IMR-90 (cell line): ENCODE results near the gene SLC37A3. TPM values are rescaled to one million over a fixed set of nuclear protein-coding genes. Genes with fewer than 3 reads are reported as not detected.

Experiments used
- ATAC-seq: fragments of 200-7000 bp; cut with Tn5 transposase; 2 replicates; pipeline ENCODE4 v1.9.1; 2020; ENCODE audit warnings: low read depth, mild to moderate bottlenecking, moderate library complexity
- BruUV-seq: library from RNA; stranded (reverse); fragments of 400-500 nt; replicated peaks from 2 replicates; lab custom pipeline; 2021; lab: Mats Ljungman, UMichigan
- CTCF ChIA-PET: fragments of 300-600 bp; formaldehyde crosslinking; extraction: SDS; loops from one replicate; lab custom pipeline; 2021; ENCODE audit warnings: antibody characterized with exemption; lab: Yijun Ruan, JAX
- POLR2A ChIA-PET: fragments of 300-600 bp; sonication (Branson Sonifier 250); formaldehyde crosslinking; loops from one replicate; lab custom pipeline; 2022; ENCODE audit warnings: antibody characterized with exemption; ENCODE audit not compliant: unreplicated experiment; lab: Charles Lee
- DNase-seq: peaks from one replicate; pipeline ENCODE4 v3.0.0; 2013
- H2AFZ ChIP-seq: replicated peaks from 2 replicates; pipeline ENCODE3; 2013; ENCODE audit warnings: low read length, mild to moderate bottlenecking; ENCODE audit not compliant: poor library complexity
- H2AK5ac ChIP-seq: 2 replicates; pipeline ENCODE4 v1.6.1; 2013; ENCODE audit warnings: low read depth, low read length, inconsistent platforms
- H2AK9ac ChIP-seq: replicated peaks from 2 replicates; pipeline ENCODE3; 2013; ENCODE audit warnings: mild to moderate bottlenecking, low read depth, low read length, moderate library complexity; ENCODE audit not compliant: poor library complexity
- H2BK120ac ChIP-seq: 2 replicates; pipeline ENCODE4 v1.6.1; 2013; ENCODE audit warnings: low read depth, low read length, inconsistent platforms
- H2BK15ac ChIP-seq: 3 replicates; pipeline ENCODE4 v1.6.1; 2013; ENCODE audit warnings: low read depth, low read length, inconsistent platforms
- H2BK20ac ChIP-seq: 2 replicates; pipeline ENCODE4 v1.6.1; 2013; ENCODE audit warnings: low read depth, mild to moderate bottlenecking, inconsistent platforms, low read length, moderate library complexity
- H2BK5ac ChIP-seq: 2 replicates; pipeline ENCODE4 v1.6.1; 2013; ENCODE audit warnings: mild to moderate bottlenecking, low read depth, low read length, inconsistent platforms; ENCODE audit not compliant: poor library complexity, severe bottlenecking
- H3K14ac ChIP-seq: replicated peaks from 2 replicates; pipeline ENCODE4 v1.6.1; 2013; ENCODE audit warnings: low read depth, low read length, inconsistent platforms
- H3K18ac ChIP-seq: 2 replicates; pipeline ENCODE4 v1.6.1; 2013; ENCODE audit warnings: low read depth, low read length, control low read depth
- H3K23ac ChIP-seq: 2 replicates; pipeline ENCODE4 v1.6.1; 2013; ENCODE audit warnings: low read depth, low read length, inconsistent platforms
- H3K27ac ChIP-seq: 2 replicates; pipeline ENCODE4 v1.5.1; 2013; ENCODE audit warnings: mild to moderate bottlenecking, control low read depth, low read length; ENCODE audit not compliant: insufficient read depth
- H3K27me3 ChIP-seq: 2 replicates; pipeline ENCODE4 v1.6.1; 2013; ENCODE audit warnings: low read length; ENCODE audit not compliant: control insufficient read depth, insufficient read depth
- H3K36me3 ChIP-seq: 2 replicates; pipeline ENCODE4 v1.6.1; 2013; ENCODE audit warnings: low read length, mixed read lengths; ENCODE audit not compliant: control insufficient read depth, insufficient read depth
- H3K4ac ChIP-seq: 2 replicates; pipeline ENCODE4 v1.6.1; 2013; ENCODE audit warnings: low read depth, low read length, inconsistent platforms
- H3K4me1 ChIP-seq: 2 replicates; pipeline ENCODE4 v1.6.1; 2013; ENCODE audit warnings: low read length, mixed read lengths; ENCODE audit not compliant: control insufficient read depth, insufficient read depth
- H3K4me2 ChIP-seq: 2 replicates; pipeline ENCODE4 v1.6.1; 2013; ENCODE audit warnings: low read depth, mild to moderate bottlenecking, control low read depth, low read length, moderate library complexity
- H3K4me3 ChIP-seq: 2 replicates; pipeline ENCODE4 v1.5.1; 2013; ENCODE audit warnings: low read depth, mild to moderate bottlenecking, control low read depth, low read length, moderate library complexity; ENCODE audit not compliant: insufficient read depth
- H3K56ac ChIP-seq: 2 replicates; pipeline ENCODE4 v1.6.1; 2013; ENCODE audit warnings: low read length, inconsistent platforms; ENCODE audit not compliant: insufficient read depth; ENCODE audit errors: extremely low read depth
- H3K79me1 ChIP-seq, 2 experiments: 2 replicates each; pipeline ENCODE4 v1.6.1; 2013; ENCODE audit warnings: low read length in 2 of 2, inconsistent platforms in 1 of 2, low read depth in 1 of 2
- H3K9ac ChIP-seq: 2 replicates; pipeline ENCODE4 v1.6.1; 2013; ENCODE audit warnings: low read depth, low read length, control low read depth
- H3K9me1 ChIP-seq: 2 replicates; pipeline ENCODE4 v1.6.1; 2013; ENCODE audit warnings: low read length, inconsistent platforms; ENCODE audit not compliant: insufficient read depth
- H3K9me3 ChIP-seq: 2 replicates; pipeline ENCODE4 v1.6.1; 2013; ENCODE audit warnings: low read length; ENCODE audit not compliant: control insufficient read depth, insufficient read depth
- H4K20me1 ChIP-seq: 2 replicates; pipeline ENCODE4 v1.6.1; 2013; ENCODE audit warnings: low read length, inconsistent platforms; ENCODE audit not compliant: insufficient read depth
- H4K5ac ChIP-seq: 2 replicates; pipeline ENCODE4 v1.6.1; 2013; ENCODE audit warnings: mild to moderate bottlenecking, low read depth, low read length, control low read depth
- H4K8ac ChIP-seq, 2 experiments: 2 replicates each; pipeline ENCODE4 v1.6.1; 2013; ENCODE audit warnings: low read depth in 2 of 2, low read length in 2 of 2, control low read depth in 1 of 2, inconsistent platforms in 1 of 2
- H4K91ac ChIP-seq: 2 replicates; pipeline ENCODE4 v1.6.1; 2013; ENCODE audit warnings: low read depth, low read length, inconsistent platforms; ENCODE audit not compliant: insufficient read depth
- MXI1 ChIP-seq: IDR thresholded peaks from 2 replicates; pipeline ENCODE4 v1.6.1; 2012; ENCODE audit warnings: low read depth, mild to moderate bottlenecking, low read length, moderate library complexity, borderline replicate concordance
- POLR2A ChIP-seq: IDR thresholded peaks from 2 replicates; pipeline ENCODE4 v1.6.1; 2012; ENCODE audit warnings: mild to moderate bottlenecking, low read depth, low read length
- WGBS, 2 experiments: methylation state at CpG; one replicate each; pipeline versions ENCODE4 v1.1.5 to v1.1.7; 2013; ENCODE audit warnings: missing lambda C conversion rate in 2 of 2; ENCODE audit not compliant: insufficient read length in 1 of 2; ENCODE audit errors: extremely low coverage in 2 of 2; 5-methylcytosine and 5-hydroxymethylcytosine counted together
- dilution Hi-C: fragments of 300-500 bp; cut with HindIII; formaldehyde crosslinking; loops from one replicate; pipeline ENCODE4 v1.14.3; 2018; ENCODE audit warnings: low sequenced_read_pairs; ENCODE audit not compliant: unreplicated experiment
- in situ Hi-C: fragments of 300-500 bp; cut with MboI; formaldehyde crosslinking; loops from 3 replicates; pipeline ENCODE4 v1.14.3; 2019; ENCODE audit warnings: low sequenced_read_pairs, inconsistent platforms, mixed read lengths
- intact Hi-C: fragments of 100-400 bp; cut with micrococcal nuclease; formaldehyde crosslinking; loops from 2 replicates; pipeline ENCODE4 v1.10.0; 2022
- polyA plus RNA-seq, 3 experiments: library from polyadenylated mRNA; depleted of rRNA; stranded (reverse); fragments of >200 nt; gene quantifications; 2 replicates each; pipeline ENCODE4 v1.2.3, GENCODE V29; 2012; ENCODE audit warnings: low replicate concordance in 1 of 3
- total RNA-seq: library from RNA; depleted of rRNA; stranded (reverse); fragments of >200 nt; gene quantifications from 2 replicates; pipeline ENCODE4 v1.2.3, GENCODE V29; 2012

The SLC37A3 gene
- total and polyA plus RNA-seq, 2 of the 4 experiments (the other 2 are of a cell fraction): 43.2 to 45.3 TPM

- H4K91ac ChIP-seq: no peak overlapping the region
- no peak overlapping the region for H3K18ac ChIP-seq
- no peak overlapping the region for H3K4ac ChIP-seq
- H3K4me1 ChIP-seq: no peaks in the 10 kb centered on the region
- ChIA-PET POLR2A (no interaction called here), CTCF (no interaction called here)
- no peaks in the 10 kb centered on the region for H3K79me1 ChIP-seq
- no peak overlapping the region for H3K14ac ChIP-seq
- in situ Hi-C loops (no loop called here), dilution Hi-C loops (no loop called here), intact Hi-C loops (no loop called here)
- ATAC-seq (no peak), DNase-seq (no peak)
- 96% methylated on average over 3 of the region's 10 CpGs; no CpG with 5 or more reads in 1 of the 2 experiments for WGBS, 2 experiments
- H3K23ac ChIP-seq: no peak overlapping the region
- no TSS peak for BruUV-seq
- no peak overlapping the region for H3K27ac ChIP-seq
- H3K9me1 ChIP-seq: peaks cover 2% of the 10 kb centered on the region; the same call in 1 of the 2 replicates
- no peak overlapping the region for H4K5ac ChIP-seq
- no peak overlapping the region for H2BK5ac ChIP-seq
- H4K20me1 ChIP-seq: no peaks in the 10 kb centered on the region
- H3K9me3 ChIP-seq: no peaks in the 10 kb centered on the region
- no peaks in the 10 kb centered on the region for H3K27me3 ChIP-seq
- H3K56ac ChIP-seq: no peak overlapping the region
- H2AFZ ChIP-seq: no peak overlapping the region
- no peak overlapping the region for H2AK9ac ChIP-seq
- no peak overlapping the region for H3K4me2 ChIP-seq
- no peak overlapping the region for H3K4me3 ChIP-seq
- no peak overlapping the region for H2BK20ac ChIP-seq
- H2AK5ac ChIP-seq: no peak overlapping the region
- no peak for TF ChIP-seq MXI1
- TF ChIP-seq POLR2A: no peak
- no peak overlapping the region for H2BK15ac ChIP-seq
- H3K36me3 ChIP-seq: peaks cover 13% of the 10 kb centered on the region
- H3K9ac ChIP-seq: no peak overlapping the region
- H4K8ac ChIP-seq: no peak overlapping the region
- no peak overlapping the region for H2BK120ac ChIP-seq
Measured at GRCh38 chr7:140333223-140333622, 65.1 kb downstream of the SLC37A3 start.
